Breast epithelium (tissue), 3 donors: Measurements from ENCODE around the gene TMOD4.

Source experiments
- POLR2A ChIP-seq: fragments of 450-650 bp; IDR thresholded peaks from one replicate; pipeline ENCODE4 v1.6.1; 2016; ENCODE audit warnings: antibody characterized with exemption, mild to moderate bottlenecking, moderate library complexity
- POLR2AphosphoS5 ChIP-seq, 3 donors: sonication (generic); formaldehyde crosslinking; IDR thresholded peaks; one replicate each; pipeline ENCODE4 v1.6.1; 2017; ENCODE audit warnings: antibody characterized with exemption in 3 of 3
- TF ChIP-seq, protein P1 (sequence below), 3 donors: fragments of 450-650 bp; IDR thresholded peaks; one replicate each; pipeline ENCODE4 v1.5.1; 2016 to 2017; ENCODE audit warnings: antibody characterized with exemption in 3 of 3, mild to moderate bottlenecking in 3 of 3, moderate library complexity in 3 of 3

- TF ChIP-seq POLR2A (no peak), POLR2AphosphoS5 (IDR thresholded peaks at IDR 0.05) (no peak)
- TF ChIP-seq, protein P1, sequence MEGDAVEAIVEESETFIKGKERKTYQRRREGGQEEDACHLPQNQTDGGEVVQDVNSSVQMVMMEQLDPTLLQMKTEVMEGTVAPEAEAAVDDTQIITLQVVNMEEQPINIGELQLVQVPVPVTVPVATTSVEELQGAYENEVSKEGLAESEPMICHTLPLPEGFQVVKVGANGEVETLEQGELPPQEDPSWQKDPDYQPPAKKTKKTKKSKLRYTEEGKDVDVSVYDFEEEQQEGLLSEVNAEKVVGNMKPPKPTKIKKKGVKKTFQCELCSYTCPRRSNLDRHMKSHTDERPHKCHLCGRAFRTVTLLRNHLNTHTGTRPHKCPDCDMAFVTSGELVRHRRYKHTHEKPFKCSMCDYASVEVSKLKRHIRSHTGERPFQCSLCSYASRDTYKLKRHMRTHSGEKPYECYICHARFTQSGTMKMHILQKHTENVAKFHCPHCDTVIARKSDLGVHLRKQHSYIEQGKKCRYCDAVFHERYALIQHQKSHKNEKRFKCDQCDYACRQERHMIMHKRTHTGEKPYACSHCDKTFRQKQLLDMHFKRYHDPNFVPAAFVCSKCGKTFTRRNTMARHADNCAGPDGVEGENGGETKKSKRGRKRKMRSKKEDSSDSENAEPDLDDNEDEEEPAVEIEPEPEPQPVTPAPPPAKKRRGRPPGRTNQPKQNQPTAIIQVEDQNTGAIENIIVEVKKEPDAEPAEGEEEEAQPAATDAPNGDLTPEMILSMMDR (IDR thresholded peaks at IDR 0.05), result no peak
These were observed 31.8 kb downstream of the TMOD4 start for GRCh38 chr1:151143986-151144385.
